ENCODE measurements around the gene CFTR. TPM values are rescaled to one million over a fixed set of nuclear protein-coding genes. Genes with fewer than 3 reads are reported as not detected.
A peak's percentile ranks its signal among the peaks of the same experiment; 100 is the strongest.

CFTR gene
- total and polyA plus RNA-seq, 2 of the 4 experiments (the other 2 are of a cell fraction), result 0.18 to 0.21 TPM

DNA sequence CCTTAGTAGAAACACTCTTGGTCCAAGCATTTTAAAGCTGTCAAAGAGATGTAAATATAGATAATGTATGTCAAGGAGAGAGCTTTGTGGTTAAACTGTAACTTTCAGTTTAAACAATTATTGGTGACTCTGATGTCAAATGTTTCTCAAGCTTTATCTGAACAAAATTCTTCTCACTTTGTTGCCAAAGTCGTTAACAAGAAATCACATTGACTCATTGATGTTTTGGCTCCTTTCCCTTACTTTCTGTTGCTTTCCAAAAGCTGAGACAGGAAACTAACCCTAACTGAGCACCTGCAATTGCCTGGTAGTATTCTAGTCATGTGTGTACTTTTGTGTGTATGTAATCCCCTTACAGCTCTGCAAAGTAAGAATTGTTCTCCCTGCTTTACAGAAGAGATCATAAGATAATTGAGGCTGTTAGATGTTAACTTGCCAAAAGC is 108.5 kb downstream of the CFTR start:
- H3K27me3 ChIP-seq (ENCODE audit: control insufficient read depth, insufficient read depth, low read length), result no peaks in the 10 kb centered on the region
- no peaks in the 10 kb centered on the region for H3K9me1 ChIP-seq (ENCODE audit: insufficient read depth, low read length)
- no peak overlapping the region for H4K5ac ChIP-seq (ENCODE audit: low read depth, low read length)
- no peaks in the 10 kb centered on the region for H3K9me3 ChIP-seq (ENCODE audit: control insufficient read depth, insufficient read depth, low read length)
- H4K20me1 ChIP-seq (ENCODE audit: insufficient read depth, low read length), result no peaks in the 10 kb centered on the region
- H3K56ac ChIP-seq (ENCODE audit: extremely low read depth, insufficient read depth, low read length), result no peak overlapping the region
- no peak overlapping the region for H3K27ac ChIP-seq (ENCODE audit: insufficient read depth, low read length)
- H3K4ac ChIP-seq (ENCODE audit: low read depth, low read length), result no peak overlapping the region
- in situ Hi-C loops (cut with MboI; ENCODE audit: low sequenced_read_pairs) (no loop called here), dilution Hi-C loops (cut with HindIII; ENCODE audit: low sequenced_read_pairs, unreplicated experiment) (no loop called here), intact Hi-C loops (cut with micrococcal nuclease) (loop anchor here (5.0 kb wide), 1 partner anchor 129 kb away; no protein-coding TSS in a partner anchor)
- no peak overlapping the region for H2AFZ ChIP-seq (replicated peaks; ENCODE audit: low read length, poor library complexity)
- no CpG with 5 or more reads among the region's 1 CpG for WGBS, 2 experiments (ENCODE audit: extremely low coverage in 2 of 2, insufficient read length in 1 of 2)
- CTCF ChIA-PET, result no interaction called here
- TF ChIP-seq ELK1 (IDR thresholded peaks at IDR 0.05; ENCODE audit: borderline replicate concordance, low read depth, low read length) (no peak), MXI1 (IDR thresholded peaks at IDR 0.05; ENCODE audit: borderline replicate concordance, low read depth, low read length) (no peak), POLR2A (IDR thresholded peaks at IDR 0.05; ENCODE audit: low read depth, low read length) (no peak), SMC3 (IDR thresholded peaks at IDR 0.05; ENCODE audit: low read depth, low read length) (no peak), CEBPB (IDR thresholded peaks at IDR 0.05; ENCODE audit: low read depth, low read length) (no peak), MAFK (IDR thresholded peaks at IDR 0.05; ENCODE audit: low read depth, low read length) (no peak)
- TF ChIP-seq, protein P1, sequence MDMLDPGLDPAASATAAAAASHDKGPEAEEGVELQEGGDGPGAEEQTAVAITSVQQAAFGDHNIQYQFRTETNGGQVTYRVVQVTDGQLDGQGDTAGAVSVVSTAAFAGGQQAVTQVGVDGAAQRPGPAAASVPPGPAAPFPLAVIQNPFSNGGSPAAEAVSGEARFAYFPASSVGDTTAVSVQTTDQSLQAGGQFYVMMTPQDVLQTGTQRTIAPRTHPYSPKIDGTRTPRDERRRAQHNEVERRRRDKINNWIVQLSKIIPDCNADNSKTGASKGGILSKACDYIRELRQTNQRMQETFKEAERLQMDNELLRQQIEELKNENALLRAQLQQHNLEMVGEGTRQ (IDR thresholded peaks at IDR 0.05; ENCODE audit: low read depth, low read length), result no peak
- TF ChIP-seq, protein P2, sequence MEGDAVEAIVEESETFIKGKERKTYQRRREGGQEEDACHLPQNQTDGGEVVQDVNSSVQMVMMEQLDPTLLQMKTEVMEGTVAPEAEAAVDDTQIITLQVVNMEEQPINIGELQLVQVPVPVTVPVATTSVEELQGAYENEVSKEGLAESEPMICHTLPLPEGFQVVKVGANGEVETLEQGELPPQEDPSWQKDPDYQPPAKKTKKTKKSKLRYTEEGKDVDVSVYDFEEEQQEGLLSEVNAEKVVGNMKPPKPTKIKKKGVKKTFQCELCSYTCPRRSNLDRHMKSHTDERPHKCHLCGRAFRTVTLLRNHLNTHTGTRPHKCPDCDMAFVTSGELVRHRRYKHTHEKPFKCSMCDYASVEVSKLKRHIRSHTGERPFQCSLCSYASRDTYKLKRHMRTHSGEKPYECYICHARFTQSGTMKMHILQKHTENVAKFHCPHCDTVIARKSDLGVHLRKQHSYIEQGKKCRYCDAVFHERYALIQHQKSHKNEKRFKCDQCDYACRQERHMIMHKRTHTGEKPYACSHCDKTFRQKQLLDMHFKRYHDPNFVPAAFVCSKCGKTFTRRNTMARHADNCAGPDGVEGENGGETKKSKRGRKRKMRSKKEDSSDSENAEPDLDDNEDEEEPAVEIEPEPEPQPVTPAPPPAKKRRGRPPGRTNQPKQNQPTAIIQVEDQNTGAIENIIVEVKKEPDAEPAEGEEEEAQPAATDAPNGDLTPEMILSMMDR (conservative IDR thresholded peaks at IDR 0.05; ENCODE audit: low read depth, low read length), result no peak
- H2BK5ac ChIP-seq (ENCODE audit: low read depth, low read length, poor library complexity, severe bottlenecking), result peak overlapping the region; percentile 20
- H3K14ac ChIP-seq (replicated peaks; ENCODE audit: low read depth, low read length), result no peak overlapping the region
- no peaks in the 10 kb centered on the region for H3K79me1 ChIP-seq (ENCODE audit: low read depth in 1 of 2, low read length in 2 of 2)
- H4K8ac ChIP-seq (ENCODE audit: low read depth in 2 of 2, low read length in 2 of 2), result no peak overlapping the region; a peak in 1 of 4 replicates
- no peak overlapping the region for H3K23ac ChIP-seq (ENCODE audit: low read depth, low read length)
- 0 out of 2 replicates have a peak overlapping the region, but pooled peaks have one; percentile 5 for H3K4me2 ChIP-seq (ENCODE audit: low read depth, low read length)
- H3K36me3 ChIP-seq (ENCODE audit: control insufficient read depth, insufficient read depth, low read length), result no peaks in the 10 kb centered on the region
- H2BK20ac ChIP-seq (ENCODE audit: low read depth, low read length), result no peak overlapping the region
- H3K18ac ChIP-seq (ENCODE audit: low read depth, low read length), result 0 out of 2 replicates have a peak overlapping the region, but pooled peaks have one; percentile 1
- no peak overlapping the region for H3K9ac ChIP-seq (ENCODE audit: low read depth, low read length)
- POLR2A ChIA-PET (ENCODE audit: unreplicated experiment), result no interaction called here
- H2BK120ac ChIP-seq (ENCODE audit: low read depth, low read length), result no peak overlapping the region
- ATAC-seq (ENCODE audit: low read depth) (peak; percentile 77), DNase-seq (peak; percentile 89)
- H3K4me1 ChIP-seq (ENCODE audit: control insufficient read depth, insufficient read depth, low read length), result no peaks in the 10 kb centered on the region
- H3K4me3 ChIP-seq (ENCODE audit: insufficient read depth, low read depth, low read length), result no peak overlapping the region
- H4K91ac ChIP-seq (ENCODE audit: insufficient read depth, low read depth, low read length), result no peak overlapping the region
- H2AK5ac ChIP-seq (ENCODE audit: low read depth, low read length), result no peak overlapping the region
- BruUV-seq (replicated peaks), result no TSS peak
- H2AK9ac ChIP-seq (replicated peaks; ENCODE audit: low read depth, low read length, poor library complexity), result no peak overlapping the region
- no peak overlapping the region for H2BK15ac ChIP-seq (ENCODE audit: low read depth, low read length)
